HCT116 (cell line): ENCODE data around the gene HYOU1.

Experiments used
- EZH2 ChIP-seq: fragments of 200-600 bp; sonication (generic); IDR thresholded peaks from 2 replicates; pipeline ENCODE4 v1.6.1; 2017; ENCODE audit warnings: antibody characterized with exemption, mixed run types
- POLR2A ChIP-seq: IDR thresholded peaks from 2 replicates; pipeline ENCODE4 v1.7.0; 2011; ENCODE audit warnings: borderline replicate concordance; ENCODE audit not compliant: insufficient read depth, insufficient read length; ENCODE audit errors: extremely low read depth
- POLR2AphosphoS5 ChIP-seq: IDR thresholded peaks from 2 replicates; pipeline ENCODE4 v1.6.1; 2011; ENCODE audit warnings: mild to moderate bottlenecking, low read depth, low read length, moderate library complexity
- RAD21 ChIP-seq: IDR thresholded peaks from 2 replicates; pipeline ENCODE4 v1.6.1; 2012; ENCODE audit warnings: low read depth, mild to moderate bottlenecking
- SIN3A ChIP-seq: IDR thresholded peaks from 2 replicates; pipeline ENCODE4 v1.6.1; 2012; ENCODE audit warnings: low read depth
- ZNF274 ChIP-seq: fragments of 200-500 bp; sonication (Bioruptor generic); IDR thresholded peaks from 2 replicates; pipeline ENCODE4 v1.6.1; 2014; ENCODE audit warnings: mild to moderate bottlenecking, low read depth, low read length, inconsistent platforms
- TF ChIP-seq, protein P1 (sequence below): IDR thresholded peaks from 2 replicates; pipeline ENCODE4 v1.6.1; 2012
- TF ChIP-seq, protein P2 (sequence below), 3 experiments: fragments of 200-600 bp in 1 of 3; sonication (generic) in 1 of 3; IDR thresholded peaks in 2 of 3; conservative IDR thresholded peaks in 1 of 3; 2 replicates each; pipeline ENCODE4 v1.5.1; 2012 to 2017; ENCODE audit warnings: low read depth in 2 of 3, low read length in 2 of 3, antibody characterized with exemption in 1 of 3, borderline replicate concordance in 1 of 3, control low read depth in 1 of 3, mild to moderate bottlenecking in 1 of 3, mixed read lengths in 1 of 3, mixed run types in 1 of 3, moderate library complexity in 1 of 3; ENCODE audit not compliant: insufficient read depth in 1 of 3
- TF ChIP-seq, protein P3 (sequence below): IDR thresholded peaks from 2 replicates; pipeline ENCODE4 v1.6.1; 2011; ENCODE audit warnings: mild to moderate bottlenecking, low read length, moderate library complexity; ENCODE audit not compliant: insufficient replicate concordance; ENCODE audit errors: extremely low read depth
- TF ChIP-seq, protein P4 (sequence below): IDR thresholded peaks from 2 replicates; pipeline ENCODE4 v1.6.1; 2012

DNA sequence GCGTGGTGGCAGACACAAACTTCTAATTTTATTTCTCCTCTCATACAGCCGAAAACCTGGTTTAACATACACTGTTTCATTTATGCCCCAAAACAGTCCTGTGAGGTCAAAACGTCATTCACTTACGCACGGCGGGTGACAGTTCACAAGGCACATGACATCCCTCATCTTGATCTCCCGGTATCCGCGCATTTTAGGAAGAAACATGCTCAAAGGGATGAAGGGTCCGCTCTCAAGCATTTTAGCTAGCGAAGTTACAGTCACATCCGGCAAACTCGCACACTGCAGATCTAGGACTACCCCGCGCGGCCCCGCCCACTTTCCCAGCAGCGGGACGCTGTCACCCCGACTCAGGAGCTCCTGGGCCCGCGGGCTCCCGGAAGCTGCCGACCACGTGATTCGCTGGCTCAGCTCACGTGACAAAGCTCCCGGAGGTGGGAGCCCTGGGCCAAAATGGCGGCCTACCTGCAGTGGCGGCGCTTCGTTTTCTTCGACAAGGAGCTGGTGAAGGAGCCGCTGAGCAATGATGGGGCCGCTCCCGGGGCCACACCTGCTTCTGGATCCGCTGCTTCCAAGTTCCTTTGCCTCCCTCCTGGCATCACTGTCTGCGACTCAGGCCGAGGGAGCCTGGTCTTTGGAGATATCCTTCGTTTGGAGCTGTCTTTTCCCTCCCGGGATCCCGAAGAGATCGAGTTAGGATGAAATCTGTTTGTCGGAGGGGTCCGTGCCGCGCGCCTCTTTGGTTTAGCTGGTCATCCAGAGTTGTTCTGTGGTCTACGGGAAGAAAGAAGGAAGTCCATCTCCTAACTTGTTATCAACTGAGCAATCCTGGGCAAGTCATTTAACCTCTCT is 10.6 kb upstream of the HYOU1 start, which contains the start of gene VPS11:
- TF ChIP-seq, protein P1, sequence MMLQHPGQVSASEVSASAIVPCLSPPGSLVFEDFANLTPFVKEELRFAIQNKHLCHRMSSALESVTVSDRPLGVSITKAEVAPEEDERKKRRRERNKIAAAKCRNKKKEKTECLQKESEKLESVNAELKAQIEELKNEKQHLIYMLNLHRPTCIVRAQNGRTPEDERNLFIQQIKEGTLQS = no peak
- TF ChIP-seq SIN3A = peak; percentile 97
- no peak for TF ChIP-seq RAD21
- TF ChIP-seq POLR2AphosphoS5 = peak; percentile 80
- peak; percentile 35 for TF ChIP-seq POLR2A
- TF ChIP-seq, protein P2, sequence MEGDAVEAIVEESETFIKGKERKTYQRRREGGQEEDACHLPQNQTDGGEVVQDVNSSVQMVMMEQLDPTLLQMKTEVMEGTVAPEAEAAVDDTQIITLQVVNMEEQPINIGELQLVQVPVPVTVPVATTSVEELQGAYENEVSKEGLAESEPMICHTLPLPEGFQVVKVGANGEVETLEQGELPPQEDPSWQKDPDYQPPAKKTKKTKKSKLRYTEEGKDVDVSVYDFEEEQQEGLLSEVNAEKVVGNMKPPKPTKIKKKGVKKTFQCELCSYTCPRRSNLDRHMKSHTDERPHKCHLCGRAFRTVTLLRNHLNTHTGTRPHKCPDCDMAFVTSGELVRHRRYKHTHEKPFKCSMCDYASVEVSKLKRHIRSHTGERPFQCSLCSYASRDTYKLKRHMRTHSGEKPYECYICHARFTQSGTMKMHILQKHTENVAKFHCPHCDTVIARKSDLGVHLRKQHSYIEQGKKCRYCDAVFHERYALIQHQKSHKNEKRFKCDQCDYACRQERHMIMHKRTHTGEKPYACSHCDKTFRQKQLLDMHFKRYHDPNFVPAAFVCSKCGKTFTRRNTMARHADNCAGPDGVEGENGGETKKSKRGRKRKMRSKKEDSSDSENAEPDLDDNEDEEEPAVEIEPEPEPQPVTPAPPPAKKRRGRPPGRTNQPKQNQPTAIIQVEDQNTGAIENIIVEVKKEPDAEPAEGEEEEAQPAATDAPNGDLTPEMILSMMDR (IDR thresholded peaks at IDR 0.05 in 2 of 3, conservative IDR thresholded peaks at IDR 0.05 in 1 of 3; ENCODE audit: borderline replicate concordance in 1 of 3, insufficient read depth in 1 of 3, low read depth in 2 of 3, low read length in 2 of 3) = no peak
- TF ChIP-seq, protein P3, sequence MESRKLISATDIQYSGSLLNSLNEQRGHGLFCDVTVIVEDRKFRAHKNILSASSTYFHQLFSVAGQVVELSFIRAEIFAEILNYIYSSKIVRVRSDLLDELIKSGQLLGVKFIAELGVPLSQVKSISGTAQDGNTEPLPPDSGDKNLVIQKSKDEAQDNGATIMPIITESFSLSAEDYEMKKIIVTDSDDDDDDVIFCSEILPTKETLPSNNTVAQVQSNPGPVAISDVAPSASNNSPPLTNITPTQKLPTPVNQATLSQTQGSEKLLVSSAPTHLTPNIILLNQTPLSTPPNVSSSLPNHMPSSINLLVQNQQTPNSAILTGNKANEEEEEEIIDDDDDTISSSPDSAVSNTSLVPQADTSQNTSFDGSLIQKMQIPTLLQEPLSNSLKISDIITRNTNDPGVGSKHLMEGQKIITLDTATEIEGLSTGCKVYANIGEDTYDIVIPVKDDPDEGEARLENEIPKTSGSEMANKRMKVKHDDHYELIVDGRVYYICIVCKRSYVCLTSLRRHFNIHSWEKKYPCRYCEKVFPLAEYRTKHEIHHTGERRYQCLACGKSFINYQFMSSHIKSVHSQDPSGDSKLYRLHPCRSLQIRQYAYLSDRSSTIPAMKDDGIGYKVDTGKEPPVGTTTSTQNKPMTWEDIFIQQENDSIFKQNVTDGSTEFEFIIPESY = peak; percentile 52
- TF ChIP-seq EZH2 = no peak
- no peak for TF ChIP-seq ZNF274
- TF ChIP-seq, protein P4, sequence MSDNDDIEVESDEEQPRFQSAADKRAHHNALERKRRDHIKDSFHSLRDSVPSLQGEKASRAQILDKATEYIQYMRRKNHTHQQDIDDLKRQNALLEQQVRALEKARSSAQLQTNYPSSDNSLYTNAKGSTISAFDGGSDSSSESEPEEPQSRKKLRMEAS = peak; percentile 86
